GM18502 (cell line): ENCODE measurements around the gene WEE1.
"Not testable (repeated sequence)": the region's sequence is repeated elsewhere in the genome, so short reads cannot be mapped to it uniquely, and the experiment has no call there.

Experiments
- ATAC-seq: cut with Tn5 transposase; IDR thresholded peaks from one replicate; pipeline ENCODE4 v1.9.1; 2021; ENCODE audit warnings: mild to moderate bottlenecking; ENCODE audit not compliant: unreplicated experiment, poor library complexity

Gene WEE1

DNA sequence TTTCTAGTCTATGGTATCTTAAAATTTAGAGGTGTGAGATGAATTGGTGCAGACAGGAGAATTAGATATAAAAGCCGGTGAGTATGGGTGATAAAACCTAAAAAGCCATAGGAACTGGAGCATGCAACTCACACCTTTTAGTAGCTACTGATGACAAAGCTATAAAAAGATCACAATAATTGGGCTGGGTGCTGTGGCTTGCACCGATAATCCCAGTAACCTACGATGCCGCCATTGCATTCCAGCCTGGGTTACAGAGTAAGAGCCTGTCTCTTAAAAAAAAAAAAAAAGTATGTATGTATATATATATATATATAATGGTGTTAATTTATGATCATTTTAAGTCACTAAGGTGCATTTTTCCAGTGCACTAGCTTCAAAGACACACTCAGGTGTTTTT is 17.2 kb downstream of the WEE1 start:
- no peak for ATAC-seq

DNA sequence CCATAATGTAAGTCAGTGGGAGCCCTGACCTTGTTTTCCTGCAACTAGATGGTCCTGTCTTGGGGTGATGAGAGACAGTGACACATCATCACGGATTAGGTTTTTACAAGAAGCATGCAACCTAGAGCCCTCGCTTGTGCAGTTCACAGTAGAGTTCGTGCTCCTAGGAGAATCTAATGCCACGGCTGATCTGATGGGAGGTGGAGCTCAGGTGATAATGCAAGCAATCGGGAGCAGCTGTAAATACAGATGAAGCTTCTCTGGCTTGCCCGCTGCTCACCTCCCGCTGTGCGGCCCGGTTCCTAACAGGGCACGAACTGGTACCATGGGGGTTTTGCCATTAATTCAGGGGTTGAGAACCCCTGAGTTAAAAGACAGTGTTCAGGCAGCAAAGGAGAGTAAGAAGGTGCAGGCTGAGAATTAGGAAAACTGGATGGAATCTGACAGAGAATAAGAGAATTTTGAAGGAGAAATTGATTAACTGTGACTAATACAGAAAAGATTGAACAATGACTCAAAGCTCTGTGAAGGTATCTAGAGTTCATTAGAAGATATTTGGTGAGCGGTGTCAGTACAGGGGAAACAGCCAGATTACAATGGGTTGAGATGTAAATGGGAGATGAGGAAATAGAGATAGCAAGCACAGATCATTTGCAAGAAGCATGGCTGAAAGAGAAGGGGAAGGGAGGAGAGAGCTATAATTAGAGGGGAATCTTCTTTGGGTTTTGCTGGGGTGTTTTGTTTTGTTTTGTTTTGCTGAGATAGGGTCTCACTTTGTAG is 21.0 kb downstream of the WEE1 start:
- no peak for ATAC-seq

GRCh38 chr11:9596926-9597464 is 23.5 kb downstream of the WEE1 start:
- ATAC-seq = no peak

- ATAC-seq = peak; percentile 2
These were observed 26.7 kb downstream of the WEE1 start for GRCh38 chr11:9600166-9600565.

- peak; percentile 49 for ATAC-seq
These were observed 27.2 kb downstream of the WEE1 start for GRCh38 chr11:9600644-9601036.

DNA sequence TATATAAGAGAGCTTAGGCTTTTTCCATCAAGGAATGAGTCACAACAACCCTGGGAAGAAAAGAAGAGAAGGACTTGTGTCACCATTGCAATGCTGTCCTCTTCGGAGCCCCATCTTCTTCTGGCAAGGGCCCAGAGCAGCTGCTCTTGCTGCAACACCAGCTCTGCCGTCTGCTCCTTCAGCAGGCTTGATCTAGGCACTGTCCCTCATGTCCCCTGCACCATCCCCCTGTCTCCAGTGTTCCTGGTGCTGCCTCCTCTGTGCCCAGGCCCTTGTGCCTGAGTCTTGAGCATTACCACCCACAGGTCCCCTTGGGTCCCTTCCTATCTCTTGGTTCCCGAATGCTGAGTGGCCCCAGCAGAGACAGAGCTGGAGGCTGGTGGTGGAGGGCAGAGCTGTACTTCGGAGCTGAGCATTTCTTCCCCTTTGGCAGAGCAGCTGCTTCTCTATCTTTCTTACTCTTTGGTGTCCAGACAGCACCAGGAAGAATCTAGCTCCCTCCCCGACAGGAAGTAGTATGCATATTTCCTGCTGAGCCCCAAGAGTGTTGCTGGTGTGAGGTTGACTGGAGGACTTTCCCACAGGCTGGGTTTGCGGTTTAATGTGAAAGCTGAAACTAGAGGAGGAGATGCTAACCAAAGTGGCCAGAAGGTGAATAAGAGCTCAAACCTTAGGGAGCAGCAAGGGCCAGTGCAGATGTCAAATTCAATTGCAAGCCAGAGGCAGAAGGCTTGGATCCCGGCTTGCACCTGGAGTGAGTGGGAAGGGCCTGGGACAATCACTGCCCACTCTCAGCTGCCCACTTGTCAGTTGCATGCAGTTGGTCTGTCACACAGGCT is 27.8 kb downstream of the WEE1 start:
- peak; percentile 84 for ATAC-seq

DNA sequence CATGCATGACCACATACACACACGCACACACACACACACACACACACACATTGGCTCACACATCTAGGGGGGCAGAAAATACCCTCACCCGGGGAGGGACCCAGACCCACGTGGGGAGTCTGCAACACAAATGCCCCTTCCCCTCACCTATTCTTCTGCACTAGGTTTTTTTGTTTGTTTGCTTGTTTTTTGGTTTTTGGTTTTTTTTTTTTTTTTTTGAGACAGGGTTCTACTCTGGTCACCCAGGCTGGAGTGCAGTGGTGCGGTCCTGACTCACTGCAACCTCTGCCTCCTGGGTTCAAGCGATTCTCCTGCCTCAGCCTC is 28.4 kb downstream of the WEE1 start:
- ATAC-seq = peak; percentile 22

GRCh38 chr11:9603214-9603613 is 29.7 kb downstream of the WEE1 start:
- ATAC-seq = not testable (repeated sequence)

DNA sequence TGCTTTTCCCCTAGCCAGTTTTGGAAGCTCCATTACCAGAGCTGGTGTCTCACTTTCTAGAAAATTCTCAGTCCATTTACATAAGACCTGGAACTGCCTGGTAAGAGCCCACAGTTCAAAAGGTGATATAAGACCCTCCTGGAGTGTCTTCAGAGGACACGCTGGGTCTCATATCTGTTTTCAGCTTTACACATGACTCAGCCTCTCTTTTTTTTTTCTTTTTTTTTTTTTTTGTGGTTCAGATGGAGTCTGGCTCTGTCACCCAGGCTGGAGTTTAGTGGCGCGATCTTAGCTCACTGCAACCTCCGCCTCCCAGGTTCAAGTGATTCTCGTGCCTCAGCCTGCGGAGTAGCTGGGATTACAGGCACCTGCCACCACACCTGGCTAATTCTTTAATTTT is 30.7 kb downstream of the WEE1 start:
- ATAC-seq = no peak

DNA sequence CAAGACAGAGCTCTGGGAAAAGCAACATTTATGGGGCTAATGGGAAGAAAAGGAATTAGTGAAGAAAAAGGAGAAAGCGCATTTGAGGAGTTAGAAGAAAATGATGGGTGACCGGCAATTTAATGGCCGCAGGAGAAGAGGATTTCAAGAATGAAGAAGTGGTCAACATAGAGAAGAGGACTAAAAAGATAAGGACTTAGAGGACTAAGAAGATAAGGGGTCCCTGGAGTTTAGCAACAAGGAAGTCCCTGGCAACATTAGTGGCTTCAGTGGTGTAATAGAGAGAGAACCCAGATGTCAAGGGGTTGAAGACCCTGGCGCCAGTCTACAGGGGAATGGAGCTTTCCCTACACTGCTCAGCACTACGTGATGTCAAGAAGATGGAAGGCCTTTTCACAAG is 32.3 kb downstream of the WEE1 start:
- no peak for ATAC-seq

- ATAC-seq = no peak
These were observed 33.5 kb downstream of the WEE1 start for GRCh38 chr11:9606809-9607510.

- no peak for ATAC-seq
These were observed 34.0 kb downstream of the WEE1 start for GRCh38 chr11:9607511-9607899.

- ATAC-seq = no peak
These were observed 35.7 kb downstream of the WEE1 start for GRCh38 chr11:9609002-9609759.

DNA sequence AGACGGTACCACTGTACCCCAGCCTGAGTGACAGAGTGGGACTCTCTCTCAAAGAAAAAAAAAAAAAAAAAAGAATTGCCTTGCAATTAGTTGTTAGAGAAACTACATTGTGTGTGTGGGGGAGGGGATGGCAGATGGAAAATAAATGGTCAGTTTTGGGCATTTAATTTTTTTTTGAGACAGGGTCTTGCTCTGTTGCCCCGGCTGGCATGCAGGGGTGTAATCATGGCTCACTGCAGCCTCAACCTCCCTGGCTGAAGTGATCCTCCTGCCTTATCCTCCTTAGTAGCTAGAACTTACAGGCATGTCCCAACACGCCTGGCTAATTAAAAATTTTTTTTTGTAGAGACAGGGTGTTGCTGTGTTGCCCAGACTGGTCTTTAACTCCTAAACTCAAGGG is 36.4 kb downstream of the WEE1 start:
- no peak for ATAC-seq

GRCh38 chr11:9613118-9613829 is 39.8 kb downstream of the WEE1 start:
- peak; percentile 47 for ATAC-seq

DNA sequence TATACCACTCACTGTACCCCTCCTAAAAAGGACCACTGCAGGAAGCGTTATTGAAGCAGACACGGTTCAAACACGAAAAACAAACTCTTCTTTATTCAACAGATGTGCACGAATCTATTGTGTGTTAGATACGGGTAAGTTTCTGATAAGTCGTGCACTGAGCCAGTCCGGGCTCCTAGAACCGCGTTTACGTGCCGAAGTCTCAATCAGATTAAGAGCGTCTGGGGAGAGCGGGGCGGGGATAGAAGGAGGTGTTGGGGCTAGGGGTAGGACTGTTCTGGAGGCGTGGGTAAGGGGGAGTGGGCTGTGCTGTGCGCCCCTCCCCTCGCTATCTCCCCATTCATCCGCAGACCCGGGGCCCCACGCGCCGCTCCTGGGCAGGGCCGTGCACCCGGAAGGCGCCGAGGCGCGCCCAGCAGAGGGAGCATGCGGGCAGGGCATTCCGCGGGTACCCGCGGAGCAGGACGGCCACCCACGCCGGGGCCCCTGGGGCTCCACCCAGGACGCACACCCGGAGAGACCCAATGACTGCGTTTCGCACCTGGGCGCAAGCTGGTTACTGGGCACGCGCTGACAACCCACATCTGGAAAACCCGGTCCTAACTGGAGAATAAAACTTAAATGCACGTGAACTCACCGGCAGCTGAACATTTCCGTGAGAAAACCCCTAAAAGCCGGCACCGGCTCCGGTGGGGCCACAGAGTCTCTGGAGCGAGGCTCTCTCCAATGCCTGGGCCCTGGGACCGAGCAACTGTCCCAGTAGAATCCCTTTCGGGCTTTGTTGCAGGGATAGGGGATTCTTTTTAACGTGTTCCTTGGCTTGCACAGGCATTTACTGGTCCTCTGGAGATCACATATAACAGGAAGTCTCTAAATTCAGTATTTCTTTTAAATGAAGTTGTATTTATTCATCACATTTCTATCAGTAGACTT is 40.6 kb downstream of the WEE1 start:
- ATAC-seq = peak; percentile 79

DNA sequence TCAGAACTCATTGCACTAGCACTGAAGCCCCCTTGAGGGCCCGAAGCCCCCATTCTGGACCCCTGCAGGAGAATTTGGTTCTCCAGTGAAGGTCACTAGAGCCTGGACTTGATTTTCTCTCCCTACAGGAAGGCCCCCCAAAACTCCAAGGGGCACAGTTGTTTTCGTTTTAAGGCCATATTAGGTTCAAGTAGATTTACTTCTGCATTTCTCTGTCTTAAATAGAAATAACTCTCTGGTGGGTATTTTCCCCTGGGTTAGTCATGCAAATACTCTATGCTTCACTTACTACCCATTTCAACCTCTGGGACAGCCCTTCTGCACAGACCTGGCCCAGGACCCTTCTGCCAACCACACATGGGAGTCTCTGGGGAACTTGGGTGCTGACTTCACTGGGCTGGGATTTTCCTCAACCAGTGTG is 41.6 kb downstream of the WEE1 start:
- ATAC-seq = peak; percentile 55

GRCh38 chr11:9616042-9616675 is 42.7 kb downstream of the WEE1 start:
- ATAC-seq = no peak
